K562 (cell line): ENCODE results near the gene NET1. TPM values are rescaled to one million over a fixed set of nuclear protein-coding genes. Genes with fewer than 3 reads are reported as not detected.

Experiments used
- ARHGAP35 ChIP-seq: fragments of 450-650 bp; IDR thresholded peaks from 2 replicates; pipeline ENCODE4 v1.6.1; 2018; ENCODE audit not compliant: partially characterized antibody
- BACH1 ChIP-seq: fragments of 200-800 bp; sonication (Bioruptor generic); IDR thresholded peaks from 2 replicates; pipeline ENCODE4 v1.6.1; 2016; ENCODE audit warnings: missing genetic modification characterization, missing compliant biosample characterization
- CEBPB ChIP-seq: fragments of 450-650 bp; IDR thresholded peaks from 2 replicates; pipeline ENCODE4 v1.6.1; 2016; ENCODE audit warnings: missing genetic modification characterization, missing compliant biosample characterization
- CHD1 ChIP-seq: fragments of 200-600 bp; sonication (generic); IDR thresholded peaks from one replicate; pipeline ENCODE4 v1.6.1; 2012; ENCODE audit warnings: mild to moderate bottlenecking, moderate library complexity, low read length, inconsistent platforms
- GATAD2A ChIP-seq: fragments of 450-650 bp; IDR thresholded peaks from 2 replicates; pipeline ENCODE4 v1.6.1; 2017
- MBD1 ChIP-seq: fragments of 250-450 bp; sonication (Bioruptor Pico); IDR thresholded peaks from 2 replicates; pipeline ENCODE4 v1.8.0; 2022; ENCODE audit warnings: inconsistent platforms
- MEF2D ChIP-seq: conservative IDR thresholded peaks from 2 replicates; pipeline ENCODE4 v1.6.1; 2016; ENCODE audit warnings: low read depth, missing genetic modification characterization, missing compliant biosample characterization
- MNT ChIP-seq, 2 experiments: fragments of 450-650 bp; conservative IDR thresholded peaks; 2 replicates each; pipeline ENCODE4 v1.6.1; 2017; ENCODE audit warnings: mild to moderate bottlenecking in 2 of 2, moderate library complexity in 2 of 2
- NCOR1 ChIP-seq: fragments of 450-650 bp; IDR thresholded peaks from 2 replicates; pipeline ENCODE4 v1.6.1; 2016; ENCODE audit warnings: mild to moderate bottlenecking, moderate library complexity
- NFXL1 ChIP-seq: fragments of 450-650 bp; formaldehyde crosslinking; IDR thresholded peaks from 2 replicates; pipeline ENCODE4 v1.4.0; 2021; ENCODE audit warnings: mild to moderate bottlenecking
- NRF1 ChIP-seq, 2 experiments: fragments of 450-650 bp; IDR thresholded peaks in 1 of 2; conservative IDR thresholded peaks in 1 of 2; 2 replicates each; pipeline ENCODE4 v1.6.1; 2014; ENCODE audit warnings: mild to moderate bottlenecking in 2 of 2
- OTX1 ChIP-seq: fragments of 450-650 bp; formaldehyde crosslinking; IDR thresholded peaks from 2 replicates; pipeline ENCODE4 v1.4.0; 2022; ENCODE audit warnings: mild to moderate bottlenecking
- PML ChIP-seq: IDR thresholded peaks from 2 replicates; pipeline ENCODE4 v1.6.1; 2012; ENCODE audit warnings: low read length, inconsistent platforms
- POLR2AphosphoS5 ChIP-seq: IDR thresholded peaks from 2 replicates; pipeline ENCODE4 v1.6.1; 2011; ENCODE audit warnings: mild to moderate bottlenecking, low read depth, low read length, moderate library complexity; ENCODE audit not compliant: control insufficient read depth, insufficient read depth
- POLR3A ChIP-seq: IDR thresholded peaks from 2 replicates; pipeline ENCODE4 v1.6.1; 2011; ENCODE audit warnings: borderline replicate concordance, mild to moderate bottlenecking, moderate library complexity; ENCODE audit not compliant: insufficient read length, insufficient read depth; ENCODE audit errors: extremely low read depth
- TEAD1 ChIP-seq, 2 experiments: fragments of 450-650 bp in 1 of 2; sonication (generic) in 1 of 2; formaldehyde crosslinking; IDR thresholded peaks; 2 replicates each; pipeline versions ENCODE4 v1.4.0 to v1.8.0; 2020 to 2022; ENCODE audit warnings: mild to moderate bottlenecking in 2 of 2, missing genetic modification reagents in 1 of 2
- TFAM ChIP-seq: fragments of 250-450 bp; sonication (Bioruptor Pico); conservative IDR thresholded peaks from 2 replicates; pipeline ENCODE4 v1.5.0; 2021; ENCODE audit warnings: mild to moderate bottlenecking, moderate library complexity
- ZFP36 ChIP-seq: fragments of 150-350 bp; IDR thresholded peaks from 2 replicates; pipeline ENCODE4 v1.6.1; 2018; ENCODE audit warnings: low read length, low read depth; ENCODE audit not compliant: partially characterized antibody
- ZNF12 ChIP-seq: sonication (generic); formaldehyde crosslinking; IDR thresholded peaks from 2 replicates; pipeline ENCODE4 v1.4.0; 2020; ENCODE audit warnings: mild to moderate bottlenecking, missing genetic modification reagents
- ZNF197 ChIP-seq: fragments of 200-800 bp; sonication (Bioruptor generic); IDR thresholded peaks from 2 replicates; pipeline ENCODE4 v1.6.1; 2016; ENCODE audit warnings: low read depth, missing genetic modification characterization, missing compliant biosample characterization
- ZNF324 ChIP-seq: fragments of 250-450 bp; sonication (Bioruptor Pico); IDR thresholded peaks from 2 replicates; pipeline ENCODE4 v1.4.0; 2020; ENCODE audit warnings: mild to moderate bottlenecking
- polyA plus RNA-seq, 8 experiments: library from polyadenylated mRNA; depleted of rRNA in 4 of 8; stranded (reverse) in 5 of 8; unstranded in 3 of 8; fragments of >200 nt; fragmentation: Nextera tagmentation in 2 of 8; fragmentation: Illumina TruSeq in 1 of 8; extraction: Ambion mirVana in 2 of 8; extraction: Trizol in 1 of 8; gene quantifications; 2 replicates each; pipeline versions ENCODE4 v1.2.1 to v1.2.3, GENCODE V29; 2011 to 2014; ENCODE audit warnings: inconsistent platforms in 1 of 8, missing spikeins in 1 of 8
- total RNA-seq, 7 experiments: library from RNA; depleted of rRNA in 6 of 7; stranded (reverse); fragments of >200 nt in 6 of 7; fragmentation: Illumina TruSeq in 2 of 7; extraction: Trizol in 2 of 7; gene quantifications; 2 replicates each; pipeline versions ENCODE4 v1.2.1 to v1.2.3, GENCODE V29; 2011 to 2021; ENCODE audit warnings: low replicate concordance in 1 of 7
- TF ChIP-seq, protein P1 (sequence below), 2 experiments: fragments of 450-650 bp in 1 of 2; IDR thresholded peaks; 2 replicates each; pipeline ENCODE4 v1.6.1; 2011 to 2017; ENCODE audit warnings: low read depth in 2 of 2, antibody characterized with exemption in 1 of 2, borderline replicate concordance in 1 of 2, low read length in 1 of 2, mild to moderate bottlenecking in 1 of 2, mixed read lengths in 1 of 2; ENCODE audit not compliant: control insufficient read depth in 1 of 2

The NET1 gene
- total and polyA plus RNA-seq, 9 of the 15 experiments (the other 6 are each of a cell fraction or from before 2014, with no cell fraction given): 47.4 to 258 (median 106) TPM

- TF ChIP-seq, protein P1, sequence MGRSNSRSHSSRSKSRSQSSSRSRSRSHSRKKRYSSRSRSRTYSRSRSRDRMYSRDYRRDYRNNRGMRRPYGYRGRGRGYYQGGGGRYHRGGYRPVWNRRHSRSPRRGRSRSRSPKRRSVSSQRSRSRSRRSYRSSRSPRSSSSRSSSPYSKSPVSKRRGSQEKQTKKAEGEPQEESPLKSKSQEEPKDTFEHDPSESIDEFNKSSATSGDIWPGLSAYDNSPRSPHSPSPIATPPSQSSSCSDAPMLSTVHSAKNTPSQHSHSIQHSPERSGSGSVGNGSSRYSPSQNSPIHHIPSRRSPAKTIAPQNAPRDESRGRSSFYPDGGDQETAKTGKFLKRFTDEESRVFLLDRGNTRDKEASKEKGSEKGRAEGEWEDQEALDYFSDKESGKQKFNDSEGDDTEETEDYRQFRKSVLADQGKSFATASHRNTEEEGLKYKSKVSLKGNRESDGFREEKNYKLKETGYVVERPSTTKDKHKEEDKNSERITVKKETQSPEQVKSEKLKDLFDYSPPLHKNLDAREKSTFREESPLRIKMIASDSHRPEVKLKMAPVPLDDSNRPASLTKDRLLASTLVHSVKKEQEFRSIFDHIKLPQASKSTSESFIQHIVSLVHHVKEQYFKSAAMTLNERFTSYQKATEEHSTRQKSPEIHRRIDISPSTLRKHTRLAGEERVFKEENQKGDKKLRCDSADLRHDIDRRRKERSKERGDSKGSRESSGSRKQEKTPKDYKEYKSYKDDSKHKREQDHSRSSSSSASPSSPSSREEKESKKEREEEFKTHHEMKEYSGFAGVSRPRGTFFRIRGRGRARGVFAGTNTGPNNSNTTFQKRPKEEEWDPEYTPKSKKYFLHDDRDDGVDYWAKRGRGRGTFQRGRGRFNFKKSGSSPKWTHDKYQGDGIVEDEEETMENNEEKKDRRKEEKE (IDR thresholded peaks at IDR 0.05; ENCODE audit: borderline replicate concordance in 1 of 2, control insufficient read depth in 1 of 2, low read depth in 2 of 2, low read length in 1 of 2): no peak
- TF ChIP-seq NRF1 (conservative IDR thresholded peaks at IDR 0.05 in 1 of 2, IDR thresholded peaks at IDR 0.05 in 1 of 2) (no peak), OTX1 (CRISPR knock-in tag) (peak; percentile 84; the same call in 1 of the 2 replicates), ZFP36 (no peak), TEAD1 (CRISPR knock-in tag; IDR thresholded peaks at IDR 0.05) (no peak), POLR2AphosphoS5 (0 out of 2 replicates have a peak, but pooled peaks have one; percentile 3), POLR3A (no peak), NFXL1 (CRISPR knock-in tag) (no peak; the same call in 1 of the 2 replicates), MBD1 (CRISPR knock-in tag) (no peak), GATAD2A (no peak), ARHGAP35 (no peak), ZNF324 (CRISPR knock-in tag) (no peak), CHD1 (no peak), MEF2D (no peak), PML (no peak), CEBPB (tag) (peak; percentile 5), MNT (conservative IDR thresholded peaks at IDR 0.05) (no peak), TFAM (no peak), ZNF197 (no peak), NCOR1 (no peak), ZNF12 (CRISPR knock-in tag) (0 out of 2 replicates have a peak, but pooled peaks have one; percentile 32), BACH1 (tag) (no peak; the same call in 1 of the 2 replicates)
Measured at GRCh38 chr10:5462841-5463293, 50.5 kb downstream of the NET1 start (continued).
